PFSK-1 (cell line): ENCODE data around the gene ERICH2.

Experiments
- POLR2AphosphoS5 ChIP-seq: IDR thresholded peaks from 2 replicates; pipeline ENCODE4 v1.6.1; 2012; ENCODE audit warnings: low read depth, mild to moderate bottlenecking, control low read depth, low read length, moderate library complexity
- SIN3A ChIP-seq: IDR thresholded peaks from 2 replicates; pipeline ENCODE4 v1.6.1; 2012; ENCODE audit warnings: mild to moderate bottlenecking, low read length, moderate library complexity, borderline replicate concordance; ENCODE audit not compliant: insufficient read depth
- TAF1 ChIP-seq: IDR thresholded peaks from 2 replicates; pipeline ENCODE4 v1.6.1; 2012; ENCODE audit warnings: low read length, control low read depth, borderline replicate concordance; ENCODE audit not compliant: insufficient read depth
- TF ChIP-seq, protein P1 (sequence below), 2 experiments: IDR thresholded peaks; 2 replicates each; pipeline versions ENCODE4 v1.6.1 to v1.8.0; 2011 to 2012; ENCODE audit warnings: low read depth in 2 of 2, low read length in 2 of 2, control low read depth in 1 of 2, inconsistent platforms in 1 of 2, mild to moderate bottlenecking in 1 of 2, moderate library complexity in 1 of 2; ENCODE audit not compliant: insufficient read depth in 1 of 2

- TF ChIP-seq, protein P1, sequence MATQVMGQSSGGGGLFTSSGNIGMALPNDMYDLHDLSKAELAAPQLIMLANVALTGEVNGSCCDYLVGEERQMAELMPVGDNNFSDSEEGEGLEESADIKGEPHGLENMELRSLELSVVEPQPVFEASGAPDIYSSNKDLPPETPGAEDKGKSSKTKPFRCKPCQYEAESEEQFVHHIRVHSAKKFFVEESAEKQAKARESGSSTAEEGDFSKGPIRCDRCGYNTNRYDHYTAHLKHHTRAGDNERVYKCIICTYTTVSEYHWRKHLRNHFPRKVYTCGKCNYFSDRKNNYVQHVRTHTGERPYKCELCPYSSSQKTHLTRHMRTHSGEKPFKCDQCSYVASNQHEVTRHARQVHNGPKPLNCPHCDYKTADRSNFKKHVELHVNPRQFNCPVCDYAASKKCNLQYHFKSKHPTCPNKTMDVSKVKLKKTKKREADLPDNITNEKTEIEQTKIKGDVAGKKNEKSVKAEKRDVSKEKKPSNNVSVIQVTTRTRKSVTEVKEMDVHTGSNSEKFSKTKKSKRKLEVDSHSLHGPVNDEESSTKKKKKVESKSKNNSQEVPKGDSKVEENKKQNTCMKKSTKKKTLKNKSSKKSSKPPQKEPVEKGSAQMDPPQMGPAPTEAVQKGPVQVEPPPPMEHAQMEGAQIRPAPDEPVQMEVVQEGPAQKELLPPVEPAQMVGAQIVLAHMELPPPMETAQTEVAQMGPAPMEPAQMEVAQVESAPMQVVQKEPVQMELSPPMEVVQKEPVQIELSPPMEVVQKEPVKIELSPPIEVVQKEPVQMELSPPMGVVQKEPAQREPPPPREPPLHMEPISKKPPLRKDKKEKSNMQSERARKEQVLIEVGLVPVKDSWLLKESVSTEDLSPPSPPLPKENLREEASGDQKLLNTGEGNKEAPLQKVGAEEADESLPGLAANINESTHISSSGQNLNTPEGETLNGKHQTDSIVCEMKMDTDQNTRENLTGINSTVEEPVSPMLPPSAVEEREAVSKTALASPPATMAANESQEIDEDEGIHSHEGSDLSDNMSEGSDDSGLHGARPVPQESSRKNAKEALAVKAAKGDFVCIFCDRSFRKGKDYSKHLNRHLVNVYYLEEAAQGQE (IDR thresholded peaks at IDR 0.05; ENCODE audit: insufficient read depth in 1 of 2, low read depth in 2 of 2, low read length in 2 of 2) = no peak
- no peak for TF ChIP-seq TAF1
- no peak for TF ChIP-seq POLR2AphosphoS5
- no peak for TF ChIP-seq SIN3A
Measured at GRCh38 chr2:170770606-170771420, 635 bp downstream of the ERICH2 start.
